ENCODE measurements around the gene RFX2. TPM values are rescaled to one million over a fixed set of nuclear protein-coding genes. Genes with fewer than 3 reads are reported as not detected.

Gene RFX2
- polyA plus RNA-seq, 6 donors from 2014 or later: 0.89 to 5.9 (median 1.2) TPM

DNA sequence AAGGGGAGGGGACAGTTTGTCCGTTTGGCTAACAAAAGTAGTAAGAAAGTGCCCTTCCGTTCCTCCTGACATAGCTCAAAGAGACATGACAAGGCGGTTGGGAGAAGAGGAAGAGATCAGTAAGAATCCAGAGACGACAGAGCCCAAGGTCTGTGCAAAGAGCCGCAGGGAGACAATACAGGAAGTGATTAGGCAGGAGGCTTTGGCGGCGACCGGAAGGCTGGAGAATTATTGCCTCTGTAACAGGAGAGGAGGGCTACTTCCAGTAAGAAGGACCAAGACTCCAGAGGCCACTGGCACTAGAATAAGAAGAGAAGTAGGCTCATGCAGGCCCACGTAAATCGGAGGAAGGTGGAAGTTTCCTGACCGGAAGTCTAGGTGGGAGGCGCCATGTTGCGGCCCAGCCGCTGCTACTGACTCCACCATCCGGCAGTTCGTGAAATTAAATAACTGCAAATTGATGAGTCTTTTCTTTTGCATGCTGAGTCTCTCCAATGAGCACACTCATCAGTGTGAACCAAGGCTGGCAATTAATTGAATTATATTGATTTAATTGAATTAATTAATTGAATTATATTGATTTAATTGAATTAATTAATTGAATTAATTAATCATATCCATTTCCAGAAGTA, 9.9 kb downstream of the RFX2 start:
- peaks cover 9 to 15% (median 12%) of the 10 kb centered on the region in 3 donors for H3K4me1 Mint-ChIP-seq
- H3K4me3 Mint-ChIP-seq: peak overlapping the region; percentile 74 to 97 (median 91)
- H3K9me3 Mint-ChIP-seq: peaks cover 6 to 14% (median 7%) of the 10 kb centered on the region in 7 donors
- peak overlapping the region; percentile 75 to 97 (median 88) for H3K27ac Mint-ChIP-seq
- ATAC-seq (ENCODE audit: low read depth in 2 of 2) (peak; percentile 77 to 81), DNase-seq (peak; percentile 28)
- peaks cover 0 to 10% (median 8%) of the 10 kb centered on the region in 3 donors for H3K27me3 Mint-ChIP-seq
- H3K36me3 Mint-ChIP-seq: peaks cover 10 to 12% of the 10 kb centered on the region in 2 donors

DNA sequence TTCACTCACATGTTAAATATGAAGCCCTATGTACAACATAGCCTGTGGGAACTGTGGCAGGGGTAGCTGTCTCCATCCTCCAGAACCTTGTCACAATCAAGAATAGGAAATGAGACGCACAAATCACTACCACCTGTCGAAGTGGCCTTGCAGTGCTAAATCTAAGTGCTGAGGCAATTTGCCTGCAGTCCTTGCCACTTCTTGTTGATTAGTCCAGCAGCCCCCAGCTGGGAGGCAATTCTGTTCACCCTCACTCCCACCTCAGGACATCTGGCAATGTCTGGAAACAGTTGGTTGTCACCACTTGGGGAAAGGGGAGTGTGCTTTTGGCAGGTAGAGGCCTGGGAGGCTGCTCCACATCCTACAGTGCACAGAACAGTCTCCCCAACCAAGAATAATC, 10.7 kb downstream of the RFX2 start:
- Mint-ChIP-seq H3K36me3 (peaks cover 10 to 12% of the 10 kb centered on the region in 2 donors), H3K4me3 (peak overlapping the region in 5 of 8 donors; percentile 74 to 92 (median 84)), H3K27me3 (peaks cover 0 to 2% (median 0%) of the 10 kb centered on the region in 3 donors), H3K27ac (peak overlapping the region in 1 of 6 donors; percentile 82), H3K4me1 (peaks cover 9 to 15% (median 12%) of the 10 kb centered on the region in 3 donors), H3K9me3 (peaks cover 6 to 14% (median 7%) of the 10 kb centered on the region in 7 donors)
- no peak for ATAC-seq (ENCODE audit: low read depth in 2 of 2)
- DNase-seq: no peak

DNA sequence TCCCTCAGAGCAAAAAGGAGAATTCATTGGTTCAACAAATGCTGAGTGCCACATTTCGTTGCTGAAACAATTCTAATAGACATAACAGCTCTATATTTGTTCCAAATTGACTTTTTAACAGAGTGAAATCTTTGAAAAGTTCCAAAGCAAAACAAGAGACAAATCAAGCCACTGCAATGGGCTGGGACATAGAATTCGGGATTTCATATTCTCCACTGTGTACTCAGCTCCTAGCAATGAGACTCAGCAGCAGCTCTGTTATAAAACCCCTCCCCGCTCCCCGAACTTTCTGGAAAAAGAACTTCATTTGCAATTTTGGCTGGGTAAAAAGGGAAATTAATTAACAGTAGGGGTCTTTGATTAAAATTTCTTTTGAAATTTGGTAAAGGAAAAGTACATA, 11.3 kb downstream of the RFX2 start:
- H3K27me3 Mint-ChIP-seq: no peaks in the 10 kb centered on the region
- peaks cover 9 to 15% (median 12%) of the 10 kb centered on the region in 3 donors for H3K4me1 Mint-ChIP-seq
- no peak overlapping the region for H3K4me3 Mint-ChIP-seq
- H3K27ac Mint-ChIP-seq: no peak overlapping the region
- DNase-seq (no peak), ATAC-seq (ENCODE audit: low read depth in 2 of 2) (no peak)
- H3K36me3 Mint-ChIP-seq: peaks cover 10 to 12% of the 10 kb centered on the region in 2 donors
- peaks cover 6 to 14% (median 7%) of the 10 kb centered on the region in 7 donors for H3K9me3 Mint-ChIP-seq

DNA sequence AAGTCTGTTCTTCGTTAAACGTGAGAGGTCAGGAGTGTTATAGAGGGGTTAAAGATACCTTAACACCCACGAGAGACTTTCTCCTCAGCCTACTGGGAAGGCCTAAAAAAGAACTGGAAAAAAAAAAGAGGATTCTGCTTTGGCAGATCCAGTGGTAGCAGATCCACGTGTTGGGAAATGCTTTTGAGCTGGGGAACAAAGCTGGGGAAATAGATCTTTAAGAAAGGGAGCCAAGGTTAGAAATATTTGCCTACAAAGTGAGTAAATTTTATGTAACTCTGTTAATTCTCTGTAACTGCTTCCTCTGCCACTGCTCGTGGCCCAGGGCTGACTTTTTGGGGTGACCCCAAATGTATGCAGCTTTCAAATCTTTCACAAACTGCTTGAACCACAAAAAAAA, 11.7 kb downstream of the RFX2 start:
- H3K27me3 Mint-ChIP-seq: no peaks in the 10 kb centered on the region

DNA sequence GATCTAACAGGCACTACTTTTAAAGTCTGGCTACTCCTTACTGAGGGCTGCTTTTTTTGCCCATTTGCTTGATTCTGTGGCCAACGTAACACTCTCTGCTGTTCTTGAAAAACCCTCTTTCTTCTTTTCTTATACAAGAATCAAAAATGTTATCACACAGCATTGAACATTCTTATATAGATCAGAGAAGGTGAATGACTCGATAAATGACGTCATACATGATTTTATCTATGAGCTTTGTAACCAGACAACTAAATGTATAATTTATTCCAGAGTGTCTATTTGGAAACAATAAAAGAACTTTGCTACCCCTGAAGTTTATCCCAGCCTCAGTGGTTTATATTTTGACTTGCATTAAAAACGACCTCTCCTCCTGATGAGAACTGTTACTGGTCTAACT, 12.4 kb downstream of the RFX2 start:
- DNase-seq (no peak), ATAC-seq (ENCODE audit: low read depth in 2 of 2) (no peak)
- H3K27me3 Mint-ChIP-seq: no peaks in the 10 kb centered on the region
- H3K36me3 Mint-ChIP-seq: peaks cover 10 to 12% of the 10 kb centered on the region in 2 donors
- H3K4me3 Mint-ChIP-seq: peak overlapping the region in 1 of 8 donors; percentile 9
- peaks cover 6 to 14% (median 7%) of the 10 kb centered on the region in 7 donors for H3K9me3 Mint-ChIP-seq
- H3K27ac Mint-ChIP-seq: no peak overlapping the region
- peaks cover 9 to 15% (median 12%) of the 10 kb centered on the region in 3 donors for H3K4me1 Mint-ChIP-seq

More for the DNA sequence above, 11.7 kb downstream of the RFX2 start:
- Mint-ChIP-seq H3K4me3 (peak overlapping the region in 1 of 8 donors; percentile 9), H3K27ac (no peak overlapping the region), H3K9me3 (peaks cover 6 to 14% (median 7%) of the 10 kb centered on the region in 7 donors), H3K4me1 (peaks cover 9 to 15% (median 12%) of the 10 kb centered on the region in 3 donors), H3K36me3 (peaks cover 10 to 12% of the 10 kb centered on the region in 2 donors)
- DNase-seq (no peak), ATAC-seq (ENCODE audit: low read depth in 2 of 2) (no peak)

DNA sequence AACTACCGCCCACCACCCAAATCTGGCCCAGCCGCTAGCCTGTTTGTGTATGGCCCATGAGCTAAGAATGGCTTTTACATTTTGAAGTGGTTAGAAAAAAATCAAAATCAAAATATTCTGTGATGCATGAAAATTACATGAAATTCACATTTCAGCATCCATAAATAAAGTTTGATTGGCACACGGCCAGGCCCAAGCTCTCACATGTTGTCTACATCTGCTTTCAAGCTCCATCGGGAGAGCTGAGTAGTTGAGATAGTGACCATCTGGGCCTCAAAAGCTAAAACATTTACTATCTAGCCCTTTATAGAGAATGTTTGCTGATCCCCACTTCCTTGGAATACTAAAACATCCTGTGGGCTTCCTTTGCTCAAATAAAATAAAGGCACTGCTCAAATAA, 14.5 kb downstream of the RFX2 start:
- peaks cover 5 to 12% of the 10 kb centered on the region in 2 donors for H3K36me3 Mint-ChIP-seq
- H3K27me3 Mint-ChIP-seq: peaks cover 0 to 17% (median 5%) of the 10 kb centered on the region in 3 donors

DNA sequence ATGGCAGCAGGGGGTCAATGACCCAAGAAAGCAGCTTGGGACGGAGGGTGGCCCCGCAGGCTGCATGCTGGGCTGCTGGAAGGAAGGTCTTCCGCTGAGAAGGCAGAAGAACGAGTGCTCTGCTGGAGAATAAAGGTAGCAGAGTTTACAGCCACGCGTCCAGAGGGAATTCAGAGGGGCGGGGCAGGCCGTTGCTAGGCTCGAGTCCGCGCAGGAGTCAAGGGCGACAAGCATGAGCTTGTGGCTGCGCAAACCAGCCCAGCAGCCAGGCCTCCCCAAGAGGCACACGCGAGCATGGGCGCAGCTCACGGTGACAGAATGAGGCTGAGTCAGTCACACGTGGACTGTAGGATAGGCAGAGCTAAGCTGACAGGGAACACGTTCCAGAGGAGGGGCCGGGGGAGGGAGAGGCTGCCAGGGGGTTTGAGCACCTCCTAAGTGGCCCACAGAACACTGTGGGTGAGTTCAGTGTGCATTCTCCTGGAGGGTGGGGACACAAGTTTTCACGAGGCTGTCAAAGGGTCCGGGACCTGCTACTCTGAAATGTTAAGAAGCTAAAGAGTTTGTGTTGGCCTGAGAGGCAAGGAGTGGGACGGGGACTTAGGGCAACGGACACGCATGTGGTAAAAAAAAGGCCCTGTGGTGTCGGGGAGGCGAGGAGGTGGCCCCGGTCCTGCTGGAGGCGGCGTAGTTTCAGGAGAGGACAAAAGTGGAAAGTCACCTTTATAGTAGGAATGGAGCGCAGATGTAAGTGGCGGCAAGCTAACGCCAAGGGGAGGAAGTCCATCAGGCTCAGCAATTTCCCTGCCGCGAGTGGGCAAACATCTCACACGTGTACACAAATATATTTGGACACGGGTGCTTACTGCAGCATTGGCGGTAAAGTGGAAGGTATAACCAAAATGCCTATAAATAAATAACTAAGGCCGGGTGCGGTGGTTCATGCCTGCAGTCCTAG, 17.7 kb downstream of the RFX2 start:
- H3K27ac Mint-ChIP-seq: peak overlapping the region in 2 of 6 donors; percentile 79 to 83
- peaks cover 0 to 17% (median 9%) of the 10 kb centered on the region in 3 donors for H3K27me3 Mint-ChIP-seq
- no peaks in the 10 kb centered on the region for H3K36me3 Mint-ChIP-seq
- peaks cover 8 to 16% (median 10%) of the 10 kb centered on the region in 3 donors for H3K4me1 Mint-ChIP-seq
- H3K4me3 Mint-ChIP-seq: no peak overlapping the region
- H3K9me3 Mint-ChIP-seq: peaks cover 0 to 1% (median 0%) of the 10 kb centered on the region in 7 donors
- DNase-seq (no peak), ATAC-seq (ENCODE audit: low read depth in 2 of 2) (no peak)

More for the DNA sequence above, 14.5 kb downstream of the RFX2 start:
- Mint-ChIP-seq H3K4me3 (no peak overlapping the region), H3K9me3 (peaks cover 6 to 11% (median 7%) of the 10 kb centered on the region in 7 donors), H3K4me1 (peaks cover 7 to 16% (median 12%) of the 10 kb centered on the region in 3 donors), H3K27ac (no peak overlapping the region)
- ATAC-seq (ENCODE audit: low read depth in 2 of 2) (no peak), DNase-seq (no peak)

DNA sequence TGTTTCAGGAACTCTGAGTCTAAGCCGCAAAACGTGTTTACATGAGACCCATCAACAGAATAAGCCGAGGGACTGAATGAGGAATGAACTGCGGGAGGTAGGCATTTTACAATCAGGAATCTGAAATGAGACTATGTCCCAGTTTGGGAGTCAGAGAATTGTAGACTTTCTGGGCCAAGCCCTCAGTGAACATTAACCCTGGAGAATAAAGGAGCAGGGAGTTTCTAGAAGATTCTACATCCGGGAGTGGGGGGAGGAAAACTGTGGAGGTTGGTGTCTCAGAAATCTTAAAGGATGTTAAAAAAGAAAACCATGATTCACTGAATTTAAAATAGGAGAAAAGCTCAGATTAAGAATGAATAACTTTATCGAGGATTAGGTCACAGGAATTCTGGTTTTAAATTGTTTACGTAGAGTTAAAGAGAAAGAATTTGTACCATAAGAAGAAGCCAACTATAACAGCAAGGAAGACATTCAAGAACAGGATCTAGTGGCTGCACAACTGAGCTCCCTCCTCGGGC, 18.5 kb downstream of the RFX2 start:
- no peak for ATAC-seq (ENCODE audit: low read depth in 2 of 2)
- DNase-seq: no peak
- Mint-ChIP-seq H3K36me3 (no peaks in the 10 kb centered on the region), H3K4me3 (no peak overlapping the region), H3K4me1 (peaks cover 16 to 23% (median 17%) of the 10 kb centered on the region in 3 donors), H3K9me3 (peaks cover 0 to 1% (median 0%) of the 10 kb centered on the region in 7 donors), H3K27ac (no peak overlapping the region), H3K27me3 (peaks cover 0 to 17% (median 14%) of the 10 kb centered on the region in 3 donors)

DNA sequence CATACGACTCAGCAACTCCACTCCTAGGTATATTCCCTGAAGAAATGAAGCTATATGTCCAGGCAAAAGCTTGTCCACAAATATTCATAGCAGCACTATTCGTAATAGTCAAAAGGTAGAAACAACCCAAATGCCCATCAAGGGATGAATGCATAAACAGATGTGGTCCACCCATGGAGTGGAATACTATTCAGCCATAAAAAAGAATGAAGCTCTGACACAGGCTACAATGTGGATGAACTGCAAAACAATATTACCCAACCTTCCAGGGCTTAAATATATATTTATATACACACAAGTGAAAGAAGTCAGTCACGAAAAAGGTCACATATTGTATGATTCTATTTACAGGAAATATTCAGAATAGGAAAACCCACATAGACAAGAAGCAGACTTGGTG, 19.7 kb downstream of the RFX2 start:
- H3K9me3 Mint-ChIP-seq: peaks cover 0 to 1% (median 0%) of the 10 kb centered on the region in 7 donors
- peaks cover 0 to 17% (median 15%) of the 10 kb centered on the region in 3 donors for H3K27me3 Mint-ChIP-seq
- ATAC-seq (ENCODE audit: low read depth in 2 of 2) (no peak), DNase-seq (no peak)
- H3K27ac Mint-ChIP-seq: no peak overlapping the region
- H3K4me3 Mint-ChIP-seq: no peak overlapping the region
- no peaks in the 10 kb centered on the region for H3K36me3 Mint-ChIP-seq
- H3K4me1 Mint-ChIP-seq: peaks cover 21 to 28% (median 21%) of the 10 kb centered on the region in 3 donors

DNA sequence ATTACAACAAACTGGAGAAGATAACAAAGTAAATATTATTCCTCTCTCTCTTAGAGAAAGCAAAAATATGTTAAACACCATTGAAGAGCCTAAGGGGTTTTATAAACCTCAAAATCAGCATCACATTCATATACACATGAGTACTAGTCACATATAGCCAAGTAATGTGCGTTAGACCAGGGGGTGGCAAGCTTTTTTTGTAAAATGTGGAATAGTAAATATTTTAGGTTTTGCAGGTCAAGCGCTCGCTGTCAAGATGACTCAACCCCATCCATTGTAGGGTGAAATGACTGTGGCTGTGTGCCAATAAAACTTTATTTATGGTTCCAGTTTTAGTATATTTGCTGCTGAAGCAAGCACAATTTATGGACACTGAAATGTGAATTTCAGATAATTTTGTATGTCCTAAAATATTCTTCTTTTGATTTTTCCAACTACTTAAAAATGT, 21.7 kb downstream of the RFX2 start:
- no peak for DNase-seq
- Mint-ChIP-seq H3K4me3 (peak overlapping the region in 3 of 8 donors; percentile 42 to 85 (median 77)), H3K4me1 (peaks cover 21 to 28% (median 21%) of the 10 kb centered on the region in 3 donors), H3K9me3 (peaks cover 0 to 3% (median 0%) of the 10 kb centered on the region in 7 donors), H3K36me3 (no peaks in the 10 kb centered on the region), H3K27me3 (peaks cover 0 to 17% (median 15%) of the 10 kb centered on the region in 3 donors), H3K27ac (peak overlapping the region in 1 of 6 donors; percentile 35)
- ATAC-seq (ENCODE audit: low read depth in 2 of 2): no peak

DNA sequence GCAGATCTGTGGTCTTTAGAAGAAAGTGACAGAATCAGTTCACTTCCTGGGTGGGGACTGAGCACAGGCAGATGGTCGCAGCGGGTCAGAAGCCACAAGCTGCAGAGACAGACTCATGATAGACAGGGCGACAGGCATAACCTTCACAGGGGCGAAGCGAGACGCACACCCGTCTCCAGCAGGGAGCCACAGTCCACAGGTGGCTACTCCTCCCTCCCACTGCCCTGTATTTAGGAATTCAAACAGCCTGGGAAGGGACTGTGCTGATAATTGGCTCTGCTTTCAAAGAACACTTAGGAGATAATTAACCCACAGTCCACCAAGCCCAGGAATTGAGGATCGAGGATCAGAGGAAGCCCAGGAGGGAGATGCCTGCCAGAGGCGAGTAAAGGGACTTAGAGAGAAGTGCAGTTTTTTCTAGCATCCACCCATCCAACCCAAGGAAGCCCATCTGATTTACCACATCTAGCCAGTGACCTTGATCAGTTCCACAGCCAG, 23.2 kb downstream of the RFX2 start:
- Mint-ChIP-seq H3K4me3 (peak overlapping the region; percentile 55 to 92 (median 85)), H3K9me3 (peaks cover 0 to 3% (median 0%) of the 10 kb centered on the region in 7 donors)
- no peak for DNase-seq

DNA sequence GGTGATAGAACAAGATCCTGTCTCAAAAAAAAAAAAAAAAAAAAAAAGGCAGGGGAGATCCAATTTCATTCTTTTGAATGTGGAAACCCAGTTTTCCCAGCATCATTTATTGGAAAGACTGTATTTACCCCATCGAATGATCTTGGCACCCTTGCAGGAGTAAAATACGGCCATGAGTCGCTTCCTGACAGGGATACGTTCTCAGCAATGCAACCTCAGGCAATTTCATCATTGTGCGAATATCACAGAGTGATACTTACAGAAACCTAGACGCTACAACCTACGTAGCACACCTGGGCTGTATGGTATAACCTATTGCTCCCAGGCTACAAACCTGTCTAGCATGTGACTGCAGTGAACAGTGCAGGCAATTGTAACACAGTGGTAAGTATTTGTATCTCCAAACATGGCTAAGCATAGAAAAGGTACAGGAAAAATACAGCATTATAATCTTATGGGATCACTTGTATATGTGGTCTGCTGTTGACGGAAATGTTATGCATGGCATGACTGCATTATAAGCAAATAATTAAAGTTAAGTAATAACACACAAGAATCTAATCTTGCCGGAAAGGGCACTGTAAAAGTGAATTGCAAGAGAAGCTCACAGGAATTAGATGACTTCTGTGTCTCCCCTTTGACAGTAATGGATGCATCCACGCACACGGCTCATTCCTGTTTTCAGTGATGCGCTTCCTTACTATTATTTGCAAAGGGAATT, 24.1 kb downstream of the RFX2 start:
- peaks cover 0 to 3% (median 0%) of the 10 kb centered on the region in 7 donors for H3K9me3 Mint-ChIP-seq
- H3K4me1 Mint-ChIP-seq: peaks cover 21 to 22% (median 21%) of the 10 kb centered on the region in 3 donors
- H3K27ac Mint-ChIP-seq: peak overlapping the region in 4 of 6 donors; percentile 60 to 98 (median 86)
- H3K27me3 Mint-ChIP-seq: peaks cover 0 to 11% (median 2%) of the 10 kb centered on the region in 3 donors
- ATAC-seq (ENCODE audit: low read depth in 2 of 2) (no peak), DNase-seq (no peak)
- no peaks in the 10 kb centered on the region for H3K36me3 Mint-ChIP-seq
- peak overlapping the region in 5 of 8 donors; percentile 55 to 92 (median 85) for H3K4me3 Mint-ChIP-seq

More for the DNA sequence above, 23.2 kb downstream of the RFX2 start:
- ATAC-seq (ENCODE audit: low read depth in 2 of 2): peak; percentile 53 to 70
- Mint-ChIP-seq H3K27me3 (peaks cover 0 to 15% (median 11%) of the 10 kb centered on the region in 3 donors), H3K36me3 (no peaks in the 10 kb centered on the region), H3K4me1 (peaks cover 21 to 28% (median 21%) of the 10 kb centered on the region in 3 donors), H3K27ac (peak overlapping the region; percentile 51 to 98 (median 75))

All from naive B cell (primary cell).